ENCODE results near the gene CMA1.
"Not testable (repeated sequence)": the region's sequence is repeated elsewhere in the genome, so short reads cannot be mapped to it uniquely, and the experiment has no call there.

The CMA1 gene, protein sequence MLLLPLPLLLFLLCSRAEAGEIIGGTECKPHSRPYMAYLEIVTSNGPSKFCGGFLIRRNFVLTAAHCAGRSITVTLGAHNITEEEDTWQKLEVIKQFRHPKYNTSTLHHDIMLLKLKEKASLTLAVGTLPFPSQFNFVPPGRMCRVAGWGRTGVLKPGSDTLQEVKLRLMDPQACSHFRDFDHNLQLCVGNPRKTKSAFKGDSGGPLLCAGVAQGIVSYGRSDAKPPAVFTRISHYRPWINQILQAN

DNA sequence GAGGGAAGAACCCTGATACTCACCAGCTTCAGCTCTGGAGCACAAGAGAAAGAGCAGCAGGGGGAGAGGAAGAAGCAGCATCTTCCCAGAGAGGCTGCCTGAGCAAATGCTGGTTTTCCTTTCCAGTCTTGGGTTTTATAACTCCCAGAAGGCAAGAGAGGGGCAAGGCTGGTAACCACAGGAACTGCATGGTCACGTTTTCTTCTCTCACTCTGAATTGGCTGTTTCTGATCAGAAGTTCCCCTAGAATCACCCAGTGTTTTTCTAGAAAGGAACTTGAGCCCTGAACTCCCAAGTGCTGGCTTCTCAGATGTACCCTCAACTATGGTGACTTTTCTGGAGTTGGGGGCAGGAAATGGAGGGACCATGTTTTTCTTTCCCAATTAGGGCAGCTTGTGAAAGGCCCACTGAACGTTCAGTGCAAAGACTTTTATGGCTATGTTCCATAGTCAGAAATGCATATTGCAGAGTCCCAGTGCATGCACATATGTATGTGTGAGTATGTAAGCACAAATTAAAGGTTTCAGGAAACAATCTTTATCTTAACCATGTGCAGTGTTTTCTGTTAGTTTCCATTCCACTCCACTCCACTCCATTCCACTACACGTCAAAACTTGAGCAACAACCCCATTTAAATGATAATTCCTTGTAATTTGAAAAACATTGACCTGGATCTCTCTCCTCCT lies at the start of gene CMA1:
Gene CMA1 (minus strand): TSS at position 111 of the 686 bp plus-strand sequence. CDS start 30 bp downstream, at position 81.
- H3K9me3 ChIP-seq (ENCODE audit: control insufficient read depth, insufficient read depth, low read length) = no peaks in the 10 kb centered on the region
- no peaks in the 10 kb centered on the region for H3K36me3 ChIP-seq (ENCODE audit: control insufficient read depth, insufficient read depth, low read length)
- DNase-seq (ENCODE audit: low read depth, low spot score) = no peak
- H3K27me3 ChIP-seq (ENCODE audit: control insufficient read depth, insufficient read depth, low read length) = no peaks in the 10 kb centered on the region; the same call in 1 of the 2 replicates
- no peak within 1 kb of the TSS for H3K4me3 ChIP-seq (ENCODE audit: low read length)
- no CpG with 5 or more reads among the region's 3 CpGs for WGBS (ENCODE audit: insufficient coverage, insufficient read length)
- no peaks in the 10 kb centered on the region for H3K4me1 ChIP-seq (ENCODE audit: control insufficient read depth, insufficient read depth, low read length)
- no peak within 1 kb of the TSS for H3K27ac ChIP-seq (ENCODE audit: low read length)

DNA sequence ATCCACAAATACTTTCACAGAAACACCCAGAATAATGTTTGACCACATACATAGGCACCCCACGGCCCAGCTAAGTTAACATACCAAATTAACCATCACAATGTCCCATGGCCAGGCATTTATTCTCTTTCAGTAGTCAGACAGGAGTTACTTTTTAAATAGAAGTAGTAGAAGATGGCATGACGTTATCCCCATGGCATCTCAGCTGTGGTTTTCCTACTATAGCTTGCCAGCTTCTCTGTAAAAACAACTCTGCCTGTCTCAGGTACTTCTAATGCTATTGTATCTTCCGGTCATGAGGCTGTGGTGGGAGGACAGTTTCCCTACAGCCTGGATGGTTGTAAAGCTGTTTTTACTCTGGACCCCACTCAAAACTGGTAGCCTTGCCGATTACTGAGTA lies 48.7 kb upstream of the CMA1 start:
- WGBS (ENCODE audit: insufficient coverage, insufficient read length) = no CpG with 5 or more reads among the region's 4 CpGs
- no peaks in the 10 kb centered on the region for H3K36me3 ChIP-seq (ENCODE audit: control insufficient read depth, insufficient read depth, low read length)
- DNase-seq (ENCODE audit: low read depth, low spot score) = no peak

DNA sequence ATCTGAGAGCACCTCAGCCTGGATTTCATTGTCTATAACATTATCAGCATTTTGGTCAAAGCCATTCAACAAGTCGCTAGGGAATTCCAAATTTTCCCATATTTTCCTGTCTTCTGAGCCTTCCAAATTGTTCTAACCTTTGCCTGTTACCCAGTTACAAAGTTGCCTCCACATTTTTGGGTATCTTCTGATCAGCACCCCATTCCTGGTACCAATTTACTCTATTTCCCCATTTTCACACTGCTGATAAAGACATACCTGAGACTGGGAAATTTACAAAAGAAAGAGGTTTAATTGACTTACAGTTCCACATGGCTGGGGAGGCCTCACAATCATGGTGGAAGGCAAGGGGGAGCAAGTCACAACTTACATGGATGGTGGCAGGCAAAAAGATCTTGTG lies 41.0 kb upstream of the CMA1 start:
- not testable (repeated sequence) for H3K9me3 ChIP-seq (ENCODE audit: control insufficient read depth, insufficient read depth, low read length); H3K27ac ChIP-seq (ENCODE audit: low read length); H3K4me1 ChIP-seq (ENCODE audit: control insufficient read depth, insufficient read depth, low read length); H3K4me3 ChIP-seq (ENCODE audit: low read length); H3K27me3 ChIP-seq (ENCODE audit: control insufficient read depth, insufficient read depth, low read length); DNase-seq (ENCODE audit: low read depth, low spot score); H3K36me3 ChIP-seq (ENCODE audit: control insufficient read depth, insufficient read depth, low read length)
- no CpG with 5 or more reads among the region's 1 CpG for WGBS (ENCODE audit: insufficient coverage, insufficient read length)

More for the DNA sequence above, 48.7 kb upstream of the CMA1 start:
- no peaks in the 10 kb centered on the region for H3K27me3 ChIP-seq (ENCODE audit: control insufficient read depth, insufficient read depth, low read length)
- H3K27ac ChIP-seq (ENCODE audit: low read length) = no peak overlapping the region
- H3K4me3 ChIP-seq (ENCODE audit: low read length) = no peak overlapping the region
- no peaks in the 10 kb centered on the region for H3K9me3 ChIP-seq (ENCODE audit: control insufficient read depth, insufficient read depth, low read length)
- no peaks in the 10 kb centered on the region for H3K4me1 ChIP-seq (ENCODE audit: control insufficient read depth, insufficient read depth, low read length)

DNA sequence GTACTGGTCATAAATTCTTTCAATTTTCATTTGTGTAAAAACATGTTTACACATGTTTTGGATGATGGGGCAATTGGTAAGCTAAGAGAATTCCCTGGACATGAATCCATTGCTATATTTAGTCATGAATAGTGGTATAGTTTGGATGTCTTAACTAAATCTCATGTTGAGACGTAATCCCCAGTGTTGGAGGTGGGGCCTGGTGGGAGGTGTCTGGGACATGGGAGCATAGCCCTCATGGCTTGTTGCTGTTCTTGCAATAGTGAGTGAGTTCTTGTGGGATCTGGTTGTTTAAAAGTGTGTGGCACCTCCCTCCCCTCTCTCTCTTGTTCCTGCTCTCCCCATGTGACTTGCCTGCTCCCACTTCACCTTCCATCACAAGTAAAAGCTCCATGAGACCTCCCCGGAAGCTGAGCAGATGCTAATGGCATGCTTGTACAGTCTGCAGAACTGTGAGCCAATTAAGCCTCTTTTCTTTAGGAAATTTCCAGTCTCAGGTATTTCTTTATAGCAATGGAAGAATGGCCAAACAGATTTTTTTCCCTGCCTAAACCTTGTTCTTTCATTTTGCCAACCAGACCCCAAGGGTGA lies 34.4 kb upstream of the CMA1 start:
- no peak overlapping the region for H3K4me3 ChIP-seq (ENCODE audit: low read length)
- H3K36me3 ChIP-seq (ENCODE audit: control insufficient read depth, insufficient read depth, low read length) = no peaks in the 10 kb centered on the region
- no peak for DNase-seq (ENCODE audit: low read depth, low spot score)
- no peaks in the 10 kb centered on the region for H3K4me1 ChIP-seq (ENCODE audit: control insufficient read depth, insufficient read depth, low read length)
- no peaks in the 10 kb centered on the region for H3K27me3 ChIP-seq (ENCODE audit: control insufficient read depth, insufficient read depth, low read length)
- no CpG with 5 or more reads among the region's 2 CpGs for WGBS (ENCODE audit: insufficient coverage, insufficient read length)
- H3K27ac ChIP-seq (ENCODE audit: low read length) = no peak overlapping the region
- H3K9me3 ChIP-seq (ENCODE audit: control insufficient read depth, insufficient read depth, low read length) = no peaks in the 10 kb centered on the region

DNA sequence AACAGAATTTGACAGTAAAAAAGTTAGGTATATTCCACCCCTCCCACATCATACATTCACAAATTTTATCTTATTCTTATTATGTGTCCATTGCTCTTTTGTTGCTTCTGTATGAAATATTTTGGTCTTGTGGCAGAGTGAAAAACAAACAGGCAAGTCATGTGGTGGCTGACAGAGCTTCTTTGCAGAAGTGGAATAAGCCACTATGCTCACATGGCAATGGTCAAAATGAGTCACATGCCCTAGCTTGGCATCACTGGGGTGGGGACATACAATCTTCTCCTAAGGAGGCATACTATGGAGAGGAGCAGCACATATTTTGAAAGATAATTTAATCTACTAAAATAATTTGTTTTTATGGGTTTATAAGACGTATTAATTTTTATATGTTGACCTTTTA lies 27.7 kb upstream of the CMA1 start:
- WGBS (ENCODE audit: insufficient coverage, insufficient read length) = no CpG with 5 or more reads among the region's 1 CpG
- no peak for DNase-seq (ENCODE audit: low read depth, low spot score)
- Histone ChIP-seq H3K27ac (ENCODE audit: low read length) (no peak overlapping the region), H3K36me3 (ENCODE audit: control insufficient read depth, insufficient read depth, low read length) (no peaks in the 10 kb centered on the region), H3K9me3 (ENCODE audit: control insufficient read depth, insufficient read depth, low read length) (no peaks in the 10 kb centered on the region), H3K27me3 (ENCODE audit: control insufficient read depth, insufficient read depth, low read length) (no peaks in the 10 kb centered on the region), H3K4me1 (ENCODE audit: control insufficient read depth, insufficient read depth, low read length) (no peaks in the 10 kb centered on the region), H3K4me3 (ENCODE audit: low read length) (no peak overlapping the region)

DNA sequence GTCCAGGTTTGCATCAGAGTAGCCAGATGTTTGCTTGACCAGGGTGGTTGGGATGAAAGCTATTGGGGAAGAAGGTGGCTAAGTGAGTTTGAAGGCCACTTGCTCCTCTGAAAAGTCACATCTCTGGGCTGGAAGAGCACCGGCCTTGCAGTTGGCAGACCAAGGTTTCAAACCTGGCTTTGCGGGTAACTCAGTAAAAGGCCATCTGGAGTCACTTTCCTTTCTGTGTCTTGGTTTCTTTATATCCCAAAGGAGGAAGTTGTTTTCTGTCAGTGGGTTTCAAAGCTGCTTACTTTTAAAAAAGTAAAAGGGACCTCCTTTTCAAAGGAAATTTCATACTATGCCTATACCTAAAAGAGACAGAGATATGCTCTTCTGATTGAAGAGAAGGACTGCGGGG lies 26.2 kb upstream of the CMA1 start:
- H3K27ac ChIP-seq (ENCODE audit: low read length) = no peak overlapping the region
- H3K9me3 ChIP-seq (ENCODE audit: control insufficient read depth, insufficient read depth, low read length) = no peaks in the 10 kb centered on the region
- no peak for DNase-seq (ENCODE audit: low read depth, low spot score)
- no peaks in the 10 kb centered on the region for H3K36me3 ChIP-seq (ENCODE audit: control insufficient read depth, insufficient read depth, low read length)
- WGBS (ENCODE audit: insufficient coverage, insufficient read length) = no CpG with 5 or more reads among the region's 3 CpGs
- H3K4me1 ChIP-seq (ENCODE audit: control insufficient read depth, insufficient read depth, low read length) = no peaks in the 10 kb centered on the region
- H3K4me3 ChIP-seq (ENCODE audit: low read length) = no peak overlapping the region
- no peaks in the 10 kb centered on the region for H3K27me3 ChIP-seq (ENCODE audit: control insufficient read depth, insufficient read depth, low read length)

DNA sequence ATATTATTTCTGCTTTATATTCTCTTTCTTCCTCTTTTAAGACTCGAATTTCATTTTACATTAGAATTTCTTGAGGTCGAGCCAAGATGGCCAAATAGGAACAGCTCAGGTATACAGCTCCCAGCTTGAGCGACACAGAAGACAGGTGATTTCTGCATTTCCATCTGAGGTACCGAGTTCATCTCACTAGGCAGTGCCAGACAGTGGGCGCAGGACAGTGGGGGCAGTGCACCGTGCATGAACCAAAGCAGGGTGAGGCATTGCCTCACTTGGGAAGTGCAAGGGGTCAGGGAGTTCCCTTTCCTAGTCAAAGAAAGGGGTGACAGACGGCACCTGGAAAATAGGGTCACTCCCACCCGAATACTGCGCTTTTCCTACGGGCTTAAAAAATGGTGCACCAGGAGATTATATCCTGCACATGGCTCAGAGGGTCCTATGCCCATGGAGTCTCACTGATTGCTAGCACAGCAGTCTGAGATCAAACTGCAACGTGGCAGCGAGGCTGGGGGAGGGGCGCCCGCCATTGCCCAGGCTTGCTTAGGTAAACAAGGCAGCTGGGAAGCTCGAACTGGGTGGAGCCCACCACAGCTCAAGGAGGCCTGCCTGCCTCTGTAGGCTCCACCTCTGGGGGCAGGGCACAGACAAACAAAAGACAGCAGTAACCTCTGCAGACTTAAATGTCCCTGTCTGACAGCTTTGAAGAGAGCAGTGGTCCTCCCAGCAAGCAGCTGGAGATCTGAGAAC lies 18.0 kb upstream of the CMA1 start:
- H3K27me3 ChIP-seq (ENCODE audit: control insufficient read depth, insufficient read depth, low read length); DNase-seq (ENCODE audit: low read depth, low spot score); H3K4me1 ChIP-seq (ENCODE audit: control insufficient read depth, insufficient read depth, low read length); H3K4me3 ChIP-seq (ENCODE audit: low read length); H3K36me3 ChIP-seq (ENCODE audit: control insufficient read depth, insufficient read depth, low read length); H3K9me3 ChIP-seq (ENCODE audit: control insufficient read depth, insufficient read depth, low read length); H3K27ac ChIP-seq (ENCODE audit: low read length): not testable (repeated sequence)
- WGBS (ENCODE audit: insufficient coverage, insufficient read length) = no CpG with 5 or more reads among the region's 15 CpGs

DNA sequence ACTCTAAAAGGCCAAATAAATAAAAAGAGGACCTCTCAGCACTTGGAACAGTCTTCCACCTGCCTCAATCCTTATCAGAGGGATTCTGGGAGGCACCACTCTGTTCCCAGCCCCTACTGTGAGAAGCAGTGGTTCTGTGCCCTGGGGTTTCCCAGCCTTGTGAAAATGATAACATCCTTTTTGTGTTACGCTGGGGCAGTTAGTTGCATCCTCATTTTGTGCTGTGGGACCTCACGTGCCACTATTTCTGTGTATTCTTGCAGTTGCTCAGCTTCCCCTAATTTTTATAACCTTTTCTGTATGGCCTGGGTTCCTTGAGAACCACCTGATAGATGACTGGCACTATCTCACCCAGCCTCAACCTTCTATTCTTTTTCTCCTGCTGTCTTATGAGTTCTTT lies 10.8 kb upstream of the CMA1 start:
- WGBS (ENCODE audit: insufficient coverage, insufficient read length) = no CpG with 5 or more reads among the region's 2 CpGs
- H3K4me1 ChIP-seq (ENCODE audit: control insufficient read depth, insufficient read depth, low read length) = no peaks in the 10 kb centered on the region
- no peak overlapping the region for H3K4me3 ChIP-seq (ENCODE audit: low read length)
- no peak overlapping the region for H3K27ac ChIP-seq (ENCODE audit: low read length)
- no peaks in the 10 kb centered on the region for H3K27me3 ChIP-seq (ENCODE audit: control insufficient read depth, insufficient read depth, low read length)
- H3K36me3 ChIP-seq (ENCODE audit: control insufficient read depth, insufficient read depth, low read length) = no peaks in the 10 kb centered on the region
- no peaks in the 10 kb centered on the region for H3K9me3 ChIP-seq (ENCODE audit: control insufficient read depth, insufficient read depth, low read length)
- DNase-seq (ENCODE audit: low read depth, low spot score) = no peak

DNA sequence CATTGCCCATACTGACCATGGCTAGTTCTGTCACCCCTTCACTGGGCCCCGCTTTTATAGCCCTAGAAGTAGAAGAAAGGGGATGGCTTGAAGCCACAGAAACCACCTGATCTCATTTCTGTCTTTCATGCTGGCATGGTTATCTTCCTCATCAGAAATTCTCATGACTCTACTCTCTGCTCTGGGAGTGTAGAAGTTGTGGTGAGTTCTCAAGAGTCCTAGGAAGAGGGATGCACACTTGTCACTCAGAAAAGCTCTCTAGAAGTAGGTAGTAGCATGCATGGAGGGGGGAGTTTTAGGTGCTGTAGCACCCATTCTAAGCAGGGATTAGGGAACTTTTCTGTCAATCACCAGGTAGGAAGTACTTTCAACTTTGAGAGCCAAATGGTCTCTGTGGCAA lies 6.1 kb upstream of the CMA1 start:
- DNase-seq (ENCODE audit: low read depth, low spot score) = no peak
- Histone ChIP-seq H3K27me3 (ENCODE audit: control insufficient read depth, insufficient read depth, low read length) (no peaks in the 10 kb centered on the region), H3K4me1 (ENCODE audit: control insufficient read depth, insufficient read depth, low read length) (no peaks in the 10 kb centered on the region), H3K4me3 (ENCODE audit: low read length) (no peak overlapping the region), H3K27ac (ENCODE audit: low read length) (no peak overlapping the region), H3K9me3 (ENCODE audit: control insufficient read depth, insufficient read depth, low read length) (no peaks in the 10 kb centered on the region), H3K36me3 (ENCODE audit: control insufficient read depth, insufficient read depth, low read length) (no peaks in the 10 kb centered on the region)
- WGBS (ENCODE audit: insufficient coverage, insufficient read length) = no CpG with 5 or more reads among the region's 1 CpG

DNA sequence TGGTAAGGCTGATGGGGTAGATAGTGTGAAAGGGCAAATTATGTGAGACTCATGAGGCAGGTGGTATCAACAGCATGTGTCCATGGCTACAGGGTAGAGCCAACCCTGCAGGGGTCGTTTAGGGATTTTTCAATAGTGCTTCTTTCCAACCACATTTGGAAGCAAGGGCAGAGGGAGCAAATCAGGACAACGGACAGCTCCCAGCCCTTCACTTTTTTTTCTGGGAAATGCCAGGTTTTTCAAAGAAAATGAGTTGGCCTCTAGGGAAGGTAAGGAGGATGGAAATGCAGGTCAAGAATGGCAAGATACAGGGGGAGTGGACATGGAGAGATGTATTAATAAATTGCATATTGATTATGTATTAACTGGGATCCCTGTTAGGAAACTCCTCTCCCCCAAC lies 4.9 kb upstream of the CMA1 start:
- H3K4me3 ChIP-seq (ENCODE audit: low read length) = no peak overlapping the region
- no peaks in the 10 kb centered on the region for H3K4me1 ChIP-seq (ENCODE audit: control insufficient read depth, insufficient read depth, low read length)
- H3K27me3 ChIP-seq (ENCODE audit: control insufficient read depth, insufficient read depth, low read length) = no peaks in the 10 kb centered on the region
- H3K9me3 ChIP-seq (ENCODE audit: control insufficient read depth, insufficient read depth, low read length) = no peaks in the 10 kb centered on the region
- no CpG with 5 or more reads among the region's 2 CpGs for WGBS (ENCODE audit: insufficient coverage, insufficient read length)
- peak; percentile 5 for DNase-seq (ENCODE audit: low read depth, low spot score)
- no peaks in the 10 kb centered on the region for H3K36me3 ChIP-seq (ENCODE audit: control insufficient read depth, insufficient read depth, low read length)
- H3K27ac ChIP-seq (ENCODE audit: low read length) = no peak overlapping the region

All from iPS DF 6.9 (cell line).